GM11168 (cell line): ENCODE measurements around the gene XPO6.

Source experiments
- in situ Hi-C: fragments of 300-500 bp; cut with MboI; formaldehyde crosslinking; loops from one replicate; pipeline ENCODE4 v1.12.0; 2022; ENCODE audit warnings: low sequenced_read_pairs; ENCODE audit not compliant: unreplicated experiment

The XPO6 gene

DNA sequence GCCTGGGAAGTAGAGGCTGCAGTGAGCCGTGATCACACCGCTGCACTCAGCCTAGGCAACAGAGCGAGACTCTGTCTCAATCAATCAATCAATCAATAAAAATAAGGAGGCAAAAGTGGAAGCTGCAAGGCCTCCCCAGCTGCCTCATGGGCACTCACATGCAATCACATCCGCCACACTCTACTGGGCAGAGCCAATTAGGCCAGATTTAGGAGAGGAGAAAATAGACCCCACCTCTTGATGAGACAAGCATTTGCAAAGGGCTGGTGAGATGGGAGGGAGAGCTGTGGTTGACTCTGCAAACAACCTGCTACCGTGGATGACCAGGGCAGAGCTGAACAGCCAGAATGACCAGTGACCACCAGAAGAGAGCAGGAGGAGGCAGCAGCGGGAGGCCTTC is 133.5 kb downstream of the XPO6 start:
- in situ Hi-C loops = no loop called here

DNA sequence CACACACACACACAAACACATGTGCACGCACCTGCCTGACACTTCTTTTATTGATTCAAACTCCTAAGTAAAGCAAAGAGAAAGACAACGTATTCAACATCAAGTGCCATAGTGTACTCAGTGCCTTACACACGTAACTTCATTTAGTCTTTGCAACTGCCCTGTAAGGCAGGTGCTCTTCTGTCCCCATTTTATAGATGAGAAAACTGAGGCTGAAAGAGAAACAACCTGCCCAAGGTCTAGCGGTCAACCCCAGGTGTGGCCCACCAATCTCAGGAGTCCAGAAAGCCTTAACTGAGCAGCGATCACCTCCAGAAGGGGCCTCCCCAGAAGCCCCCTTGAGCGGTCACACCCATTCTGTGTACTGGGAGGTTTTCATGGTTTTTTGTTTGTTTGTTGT is 137.9 kb downstream of the XPO6 start:
- in situ Hi-C loops = loop anchor here (25.0 kb wide), 1 partner anchor 437 kb away; no protein-coding TSS in a partner anchor

GRCh38 chr16:28072087-28072486 is 139.7 kb downstream of the XPO6 start:
- in situ Hi-C loops = loop anchor here (25.0 kb wide), 1 partner anchor 435 kb away; no protein-coding TSS in a partner anchor

DNA sequence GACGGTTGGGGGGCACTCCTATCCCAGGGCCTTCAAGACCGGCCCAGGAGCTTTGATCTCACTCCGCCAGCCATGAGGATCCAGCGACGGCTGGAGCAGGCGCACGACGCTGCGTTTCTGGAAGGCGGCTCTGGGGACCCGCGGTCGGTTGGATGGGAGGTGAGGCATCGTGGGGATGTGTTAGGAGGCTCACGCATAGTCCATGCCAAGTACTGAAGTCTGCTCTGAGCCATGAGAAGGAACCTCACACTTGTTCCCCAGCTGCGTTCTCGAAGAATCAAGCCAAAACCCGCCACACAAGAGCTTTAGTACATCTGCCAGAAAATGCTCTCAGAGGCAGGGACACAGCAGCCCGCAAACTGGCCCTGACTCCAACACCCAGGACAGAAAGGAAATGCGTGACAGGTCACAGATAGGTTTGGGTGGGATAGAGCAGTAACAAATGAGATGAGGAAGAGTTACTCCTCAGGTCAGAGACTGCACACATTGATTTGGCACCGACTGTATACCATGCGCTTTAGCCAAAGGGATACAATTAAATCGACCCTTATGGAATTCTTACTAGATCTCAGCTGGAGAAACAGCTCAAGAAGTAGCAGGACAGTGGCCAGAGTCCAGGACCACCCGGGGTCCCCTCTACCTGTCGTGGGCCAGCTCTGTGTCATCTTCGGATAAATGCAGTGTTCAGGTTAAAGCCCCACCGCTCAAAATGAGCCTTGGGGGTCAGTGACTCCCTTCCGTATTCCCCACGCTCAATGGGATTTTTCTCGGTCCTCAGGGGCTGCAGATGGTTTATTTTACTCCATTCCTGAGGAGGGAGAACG is 141.6 kb downstream of the XPO6 start:
- in situ Hi-C loops = loop anchor here (25.0 kb wide), 1 partner anchor 433 kb away; no protein-coding TSS in a partner anchor

DNA sequence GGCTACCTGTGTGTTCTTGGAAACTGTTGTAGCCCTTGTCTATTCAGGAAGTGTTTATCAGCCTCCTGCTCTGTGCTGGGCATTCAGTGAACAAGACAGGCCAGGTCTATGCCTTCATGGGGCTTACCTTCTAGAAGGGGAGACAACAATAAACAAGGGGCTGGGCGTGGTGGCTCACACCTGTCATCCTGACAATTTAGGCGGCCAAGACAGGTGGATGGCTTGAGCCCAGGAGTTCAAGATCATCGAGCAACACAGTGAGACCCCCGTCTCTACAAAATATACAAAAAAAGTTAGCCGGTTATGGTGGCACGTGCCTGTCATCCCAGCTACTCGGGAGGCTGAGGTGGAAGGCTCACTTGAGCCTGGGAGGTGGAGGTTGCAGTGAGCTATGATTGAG is 142.8 kb downstream of the XPO6 start:
- in situ Hi-C loops = loop anchor here (25.0 kb wide), 1 partner anchor 432 kb away; no protein-coding TSS in a partner anchor

- in situ Hi-C loops = loop anchor here (25.0 kb wide), 1 partner anchor 430 kb away; no protein-coding TSS in a partner anchor
Observed at GRCh38 chr16:28067604-28068379, 144.0 kb downstream of the XPO6 start.

DNA sequence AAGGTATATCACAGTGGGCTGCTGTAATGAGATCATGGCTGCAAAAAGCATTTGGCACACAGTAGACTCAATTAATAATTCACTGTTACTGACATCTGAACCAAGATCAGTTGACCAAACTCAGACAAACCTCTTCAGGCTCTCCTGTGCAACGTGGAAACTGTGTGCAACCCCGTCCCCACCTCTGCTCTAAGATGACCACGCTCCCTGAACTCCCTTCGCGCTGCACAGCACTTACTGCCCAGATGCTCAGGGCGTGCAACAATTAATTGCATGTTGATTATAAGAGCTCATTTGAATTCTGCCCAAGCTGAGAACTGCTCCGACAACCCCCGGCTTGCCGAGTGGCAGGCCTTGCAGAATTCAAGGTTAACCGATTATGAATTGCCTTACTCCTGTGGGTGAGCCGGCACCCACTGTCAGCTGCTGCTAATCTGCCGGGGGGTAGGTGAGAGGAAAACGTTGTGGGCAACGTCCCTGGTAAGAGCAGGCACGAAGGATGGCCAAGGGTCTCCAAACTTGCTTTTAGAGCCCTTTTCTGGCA is 147.0 kb downstream of the XPO6 start:
- in situ Hi-C loops = loop anchor here (25.0 kb wide), 1 partner anchor 427 kb away; no protein-coding TSS in a partner anchor

DNA sequence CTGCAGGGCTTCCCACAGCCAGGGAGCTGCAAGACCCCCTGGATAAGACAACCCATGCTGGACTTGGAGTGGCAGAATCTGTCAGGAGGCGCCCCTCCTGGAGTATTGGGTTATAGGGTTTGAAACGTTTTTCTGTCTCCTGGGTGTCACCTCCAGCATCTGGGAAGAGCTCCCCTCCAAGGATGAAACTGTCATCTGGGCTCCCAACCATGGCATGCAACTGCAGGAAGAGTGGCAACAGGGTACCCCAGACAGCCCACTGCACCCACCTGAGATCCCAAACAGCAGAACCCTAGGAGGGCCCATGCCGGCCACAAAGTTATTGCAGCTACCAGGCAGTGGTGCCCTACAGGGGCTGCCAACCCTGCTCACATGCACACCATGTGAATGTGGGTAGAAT is 147.6 kb downstream of the XPO6 start:
- in situ Hi-C loops = loop anchor here (25.0 kb wide), 1 partner anchor 427 kb away; no protein-coding TSS in a partner anchor

- in situ Hi-C loops = loop anchor here (25.0 kb wide), 1 partner anchor 426 kb away; no protein-coding TSS in a partner anchor
Observed at GRCh38 chr16:28063591-28064061, 148.1 kb downstream of the XPO6 start, which contains the start of gene GSG1L. GSG1L (minus strand) TSS chr16:28063714; CDS start chr16:28063424, 290 bp downstream.

DNA sequence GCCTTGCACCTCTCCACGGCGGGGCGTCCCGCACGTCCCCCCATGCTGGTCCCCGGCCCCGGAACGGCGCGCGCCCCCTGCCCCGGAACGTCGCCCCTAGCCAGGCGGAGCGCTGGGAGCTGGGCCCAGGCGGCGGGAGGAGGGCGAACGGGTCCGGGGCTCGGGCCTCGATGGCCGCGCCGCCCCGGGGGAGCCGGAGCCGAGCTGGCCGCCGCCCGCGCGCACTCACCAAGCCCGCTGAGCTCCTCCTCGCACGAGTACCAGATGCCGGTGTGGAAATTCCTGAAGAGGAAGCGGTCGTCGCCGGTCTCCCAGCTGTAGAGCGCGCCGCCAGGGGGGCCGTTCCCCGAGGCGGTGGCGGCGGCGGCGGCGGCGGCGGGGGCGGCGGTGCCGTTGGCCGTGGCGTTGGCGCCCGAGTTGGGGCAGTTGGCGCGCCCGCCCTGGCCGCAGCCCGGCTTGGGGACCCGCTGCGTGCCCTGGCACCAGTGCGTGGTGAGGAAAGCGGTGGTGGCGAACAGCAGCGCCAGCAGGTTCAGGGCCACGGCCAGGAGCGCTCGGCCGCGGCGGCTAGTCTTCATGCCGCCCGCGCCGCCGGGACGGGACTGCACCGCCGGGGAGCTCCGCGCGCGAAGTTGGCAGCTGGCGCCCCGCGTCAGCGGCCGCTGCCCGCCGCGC is 148.8 kb downstream of the XPO6 start:
- in situ Hi-C loops = loop anchor here (25.0 kb wide), 1 partner anchor 426 kb away; no protein-coding TSS in a partner anchor

- in situ Hi-C loops = loop anchor here (25.0 kb wide), 1 partner anchor 425 kb away; no protein-coding TSS in a partner anchor
Observed at GRCh38 chr16:28062261-28062846, 149.4 kb downstream of the XPO6 start.

DNA sequence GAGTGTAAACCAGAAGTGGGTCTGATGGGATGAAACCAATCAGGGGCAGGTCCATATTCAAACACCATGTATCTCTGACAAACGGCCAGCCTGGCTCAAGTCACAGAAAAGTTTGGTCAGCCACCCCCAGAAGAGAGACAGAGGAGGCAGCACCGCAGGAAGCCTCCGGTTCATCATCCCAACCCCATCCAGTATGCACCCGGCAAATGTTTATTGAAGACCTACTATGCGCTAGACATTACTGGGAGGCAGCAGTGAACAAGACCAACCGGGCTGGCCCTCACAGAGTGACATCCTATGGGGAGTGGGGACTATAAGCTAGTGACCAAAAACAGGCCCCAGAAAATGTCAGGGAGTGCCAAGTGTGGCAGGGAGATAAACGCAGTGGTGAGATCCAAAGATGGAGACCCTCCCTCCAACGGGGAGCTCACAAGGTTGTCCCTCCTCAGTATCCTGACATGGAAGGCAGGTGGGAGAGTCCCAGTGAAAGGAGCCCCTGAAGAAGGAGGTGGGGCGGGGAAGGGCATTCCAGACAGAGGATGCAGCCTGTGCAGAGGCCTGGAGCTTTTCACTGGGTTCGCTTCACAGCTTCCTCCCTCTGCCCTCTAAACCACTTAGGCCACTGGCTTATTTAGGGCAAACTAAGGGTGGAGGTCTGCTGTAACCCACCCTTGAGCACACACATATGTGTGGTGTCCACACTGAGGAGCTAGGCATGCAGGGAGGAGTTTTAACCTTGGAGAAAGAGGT is 150.2 kb downstream of the XPO6 start:
- in situ Hi-C loops = loop anchor here (25.0 kb wide), 1 partner anchor 424 kb away; no protein-coding TSS in a partner anchor

DNA sequence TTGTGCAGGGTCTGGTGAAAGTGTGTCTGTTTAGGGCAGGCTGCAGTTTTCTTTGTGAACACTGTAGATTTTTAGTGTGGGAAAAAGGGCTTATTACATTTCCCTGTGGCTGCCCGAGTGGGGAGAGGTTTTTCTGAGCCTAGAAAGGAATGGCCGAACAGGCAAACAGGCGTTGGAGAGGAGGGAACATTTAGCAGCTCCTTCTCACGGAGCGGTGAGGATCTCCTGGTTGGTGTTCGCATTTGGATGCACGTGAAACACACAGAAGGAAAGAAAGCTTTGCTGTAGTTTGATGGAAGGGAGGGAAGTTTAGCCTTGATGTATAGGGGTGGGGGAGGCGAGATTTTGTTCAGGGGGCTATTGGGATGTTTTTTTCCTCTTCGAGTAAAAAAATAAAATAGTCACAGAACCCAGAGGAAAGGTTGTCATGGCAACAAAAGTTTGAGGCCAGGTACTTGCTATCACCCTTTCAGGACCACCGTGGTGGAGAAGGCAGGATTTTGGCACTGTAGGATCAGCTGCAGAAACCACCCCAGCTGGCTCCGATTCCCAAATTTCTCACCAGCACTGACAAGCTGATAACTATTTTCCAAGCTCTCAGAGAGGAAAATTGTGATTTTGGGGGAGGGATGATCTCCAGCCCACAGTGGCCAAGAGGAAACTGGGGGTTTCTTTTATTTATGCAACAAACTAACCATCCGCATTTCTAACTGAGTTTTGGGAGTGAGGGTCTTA is 151.8 kb downstream of the XPO6 start:
- in situ Hi-C loops = loop anchor here (25.0 kb wide), 1 partner anchor 423 kb away; no protein-coding TSS in a partner anchor

GRCh38 chr16:28058839-28059589 is 152.8 kb downstream of the XPO6 start:
- in situ Hi-C loops = loop anchor here (25.0 kb wide), 1 partner anchor 422 kb away; no protein-coding TSS in a partner anchor

- in situ Hi-C loops = loop anchor here (25.0 kb wide), 1 partner anchor 421 kb away; no protein-coding TSS in a partner anchor
Observed at GRCh38 chr16:28057949-28058348, 153.8 kb downstream of the XPO6 start.

- in situ Hi-C loops = loop anchor here (25.0 kb wide), 1 partner anchor 416 kb away; no protein-coding TSS in a partner anchor
Observed at GRCh38 chr16:28053461-28053860, 158.3 kb downstream of the XPO6 start.
